HUES6 (cell line): ENCODE data around the gene ACAD11.

Experiments
- H3K27ac ChIP-seq: 2 replicates; pipeline ENCODE4 v1.7.0; 2013; ENCODE audit warnings: low read depth, mild to moderate bottlenecking, low read length, inconsistent platforms
- H3K27me3 ChIP-seq: 2 replicates; pipeline ENCODE4 v1.6.1; 2013; ENCODE audit warnings: low read length; ENCODE audit not compliant: control insufficient read depth, insufficient read depth
- H3K36me3 ChIP-seq: 2 replicates; pipeline ENCODE4 v1.6.1; 2013; ENCODE audit warnings: low read length; ENCODE audit not compliant: control insufficient read depth, insufficient read depth
- H3K4me1 ChIP-seq: 2 replicates; pipeline ENCODE4 v1.6.1; 2013; ENCODE audit warnings: low read length; ENCODE audit not compliant: control insufficient read depth, insufficient read depth
- H3K4me3 ChIP-seq: 2 replicates; pipeline ENCODE4 v1.5.1; 2013; ENCODE audit warnings: low read depth, low read length
- H3K9ac ChIP-seq: one replicate; pipeline ENCODE4 v1.6.1; 2013; ENCODE audit warnings: mild to moderate bottlenecking, low read length
- H3K9me3 ChIP-seq: 2 replicates; pipeline ENCODE4 v1.6.1; 2013; ENCODE audit warnings: low read depth, low read length; ENCODE audit not compliant: control insufficient read depth, insufficient read depth

ACAD11 gene

GRCh38 chr3:132665230-132665745, 5.7 kb upstream of the ACAD11 start:
- Histone ChIP-seq H3K9ac (no peak overlapping the region), H3K27me3 (no peaks in the 10 kb centered on the region), H3K4me3 (no peak overlapping the region), H3K9me3 (no peaks in the 10 kb centered on the region), H3K27ac (no peak overlapping the region), H3K4me1 (0 out of 2 replicates have a peak, but pooled peaks cover 6% of the 10 kb centered on the region), H3K36me3 (peaks cover 25% of the 10 kb centered on the region)

- H3K36me3 ChIP-seq, result peaks cover 11% of the 10 kb centered on the region
- H3K9ac ChIP-seq, result no peak overlapping the region
- no peaks in the 10 kb centered on the region for H3K4me1 ChIP-seq
- H3K9me3 ChIP-seq, result no peaks in the 10 kb centered on the region
- no peak overlapping the region for H3K27ac ChIP-seq
- H3K4me3 ChIP-seq, result no peak overlapping the region
- H3K27me3 ChIP-seq, result no peaks in the 10 kb centered on the region
Observed at GRCh38 chr3:132662212-132662611, 2.6 kb upstream of the ACAD11 start.

DNA sequence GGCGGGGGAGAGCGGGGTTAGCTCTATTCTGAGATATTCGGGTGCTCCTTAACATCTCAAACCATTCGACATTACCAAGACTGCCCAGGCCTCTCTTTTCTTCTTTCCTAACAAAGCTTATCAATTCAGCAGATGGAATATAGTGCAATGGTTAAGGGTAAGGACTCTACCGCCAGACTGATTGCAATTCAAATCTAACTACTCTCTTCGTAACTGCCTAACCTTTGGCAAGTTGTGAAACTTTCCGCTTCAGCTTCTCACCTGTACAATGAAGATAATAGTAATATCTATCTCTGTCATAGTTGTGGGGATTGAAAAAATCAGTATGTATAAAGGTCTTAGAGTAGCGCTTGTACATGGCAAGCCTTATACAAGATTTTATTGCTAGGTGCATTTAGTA, 1.5 kb upstream of the ACAD11 start:
- H3K36me3 ChIP-seq, result no peaks in the 10 kb centered on the region
- peak overlapping the region; percentile 92 for H3K4me3 ChIP-seq
- H3K9ac ChIP-seq, result peak overlapping the region; percentile 97
- no peak overlapping the region for H3K27ac ChIP-seq
- H3K4me1 ChIP-seq, result no peaks in the 10 kb centered on the region
- H3K9me3 ChIP-seq, result no peaks in the 10 kb centered on the region
- no peaks in the 10 kb centered on the region for H3K27me3 ChIP-seq

GRCh38 chr3:132660811-132661070, 1.1 kb upstream of the ACAD11 start:
- peak overlapping the region; percentile 97 for H3K9ac ChIP-seq
- no peaks in the 10 kb centered on the region for H3K9me3 ChIP-seq
- peak overlapping the region; percentile 63; the same call in 1 of the 2 replicates for H3K27ac ChIP-seq
- H3K27me3 ChIP-seq, result no peaks in the 10 kb centered on the region
- H3K4me3 ChIP-seq, result peak overlapping the region; percentile 92
- H3K4me1 ChIP-seq, result no peaks in the 10 kb centered on the region
- H3K36me3 ChIP-seq, result no peaks in the 10 kb centered on the region

- H3K9ac ChIP-seq, result peak within 1 kb of the TSS; percentile 97
- H3K27ac ChIP-seq, result peak within 1 kb of the TSS; percentile 63
- H3K4me3 ChIP-seq, result peak within 1 kb of the TSS; percentile 92
- no peaks in the 10 kb centered on the region for H3K9me3 ChIP-seq
- H3K27me3 ChIP-seq, result no peaks in the 10 kb centered on the region
- no peaks in the 10 kb centered on the region for H3K36me3 ChIP-seq
- no peaks in the 10 kb centered on the region for H3K4me1 ChIP-seq
Observed at GRCh38 chr3:132660052-132660810, 622 bp upstream of the ACAD11 start, which contains the start of gene UBA5. Gene UBA5 (plus strand): TSS chr3:132660329. CDS start chr3:132660538, 209 bp downstream.

GRCh38 chr3:132659000-132659364, 627 bp downstream of the ACAD11 start:
- H3K27me3 ChIP-seq, result no peaks in the 10 kb centered on the region
- no peak overlapping the region for H3K27ac ChIP-seq
- H3K4me1 ChIP-seq, result no peaks in the 10 kb centered on the region
- H3K4me3 ChIP-seq, result peak overlapping the region; percentile 92
- H3K9me3 ChIP-seq, result no peaks in the 10 kb centered on the region
- no peaks in the 10 kb centered on the region for H3K36me3 ChIP-seq
- H3K9ac ChIP-seq, result peak overlapping the region; percentile 97

DNA sequence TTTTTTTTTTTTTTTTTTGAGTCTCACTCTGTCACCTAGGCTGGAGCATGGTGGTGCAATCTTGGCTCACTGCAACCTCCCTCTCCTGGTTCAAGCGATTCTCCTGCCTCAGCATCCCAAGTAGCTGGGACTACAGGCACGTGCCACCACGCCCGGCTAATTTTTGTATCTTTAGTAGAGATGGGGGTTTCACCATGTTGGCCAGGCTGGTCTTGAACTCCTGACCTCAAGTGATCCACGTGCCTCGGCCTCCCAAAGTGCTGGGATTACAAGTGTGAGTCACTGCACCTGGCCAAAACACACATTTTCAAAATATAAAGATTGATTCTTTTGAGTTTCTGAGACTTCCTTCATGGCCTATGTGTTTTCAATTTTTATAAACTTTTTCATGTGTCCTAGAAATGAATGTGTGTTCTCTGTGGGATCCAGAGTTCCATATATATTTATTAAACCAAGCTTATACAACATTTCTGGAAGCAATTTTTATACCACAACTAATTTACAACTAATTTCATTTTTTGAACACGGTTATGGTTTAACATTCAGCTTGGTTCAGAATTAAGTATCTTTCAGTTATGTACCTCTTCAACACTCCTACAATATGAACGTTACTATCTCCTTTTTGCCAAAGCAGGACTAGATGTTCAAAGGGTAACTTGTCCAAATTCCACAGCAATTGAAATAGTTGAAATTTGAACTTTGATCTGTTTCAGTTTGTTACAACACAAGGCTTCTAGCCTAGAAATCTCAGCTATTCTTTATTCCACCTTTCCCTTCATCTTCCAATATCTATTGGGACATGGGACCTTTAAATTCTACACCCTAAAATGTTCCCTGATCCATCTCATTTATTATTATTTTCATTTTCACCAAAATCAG, 1.5 kb downstream of the ACAD11 start:
- peak overlapping the region; percentile 92 for H3K4me3 ChIP-seq
- H3K4me1 ChIP-seq, result no peaks in the 10 kb centered on the region

GRCh38 chr3:132655471-132655870, 4.1 kb downstream of the ACAD11 start:
- H3K36me3 ChIP-seq, result no peaks in the 10 kb centered on the region
- H3K4me3 ChIP-seq, result no peak overlapping the region
- no peaks in the 10 kb centered on the region for H3K27me3 ChIP-seq
- H3K9me3 ChIP-seq, result no peaks in the 10 kb centered on the region
- no peak overlapping the region for H3K27ac ChIP-seq
- H3K4me1 ChIP-seq, result no peaks in the 10 kb centered on the region
- no peak overlapping the region for H3K9ac ChIP-seq

More for the DNA sequence above, 1.5 kb downstream of the ACAD11 start:
- Histone ChIP-seq H3K27me3 (no peaks in the 10 kb centered on the region), H3K36me3 (no peaks in the 10 kb centered on the region), H3K27ac (no peak overlapping the region), H3K9me3 (no peaks in the 10 kb centered on the region), H3K9ac (no peak overlapping the region)

GRCh38 chr3:132654721-132655120, 4.9 kb downstream of the ACAD11 start:
- H3K36me3 ChIP-seq, result no peaks in the 10 kb centered on the region
- H3K4me1 ChIP-seq, result no peaks in the 10 kb centered on the region
- H3K4me3 ChIP-seq, result no peak overlapping the region
- H3K9ac ChIP-seq, result no peak overlapping the region
- no peaks in the 10 kb centered on the region for H3K9me3 ChIP-seq
- no peak overlapping the region for H3K27ac ChIP-seq
- no peaks in the 10 kb centered on the region for H3K27me3 ChIP-seq

- no peak overlapping the region for H3K9ac ChIP-seq
- H3K27ac ChIP-seq, result no peak overlapping the region
- H3K4me3 ChIP-seq, result no peak overlapping the region
- H3K36me3 ChIP-seq, result no peaks in the 10 kb centered on the region
- H3K4me1 ChIP-seq, result no peaks in the 10 kb centered on the region
- no peaks in the 10 kb centered on the region for H3K27me3 ChIP-seq
- no peaks in the 10 kb centered on the region for H3K9me3 ChIP-seq
Observed at GRCh38 chr3:132654190-132654589, 5.4 kb downstream of the ACAD11 start.

GRCh38 chr3:132652640-132653270, 6.9 kb downstream of the ACAD11 start:
- no peaks in the 10 kb centered on the region for H3K4me1 ChIP-seq
- no peak overlapping the region for H3K27ac ChIP-seq
- no peaks in the 10 kb centered on the region for H3K36me3 ChIP-seq
- no peak overlapping the region for H3K4me3 ChIP-seq
- H3K27me3 ChIP-seq, result no peaks in the 10 kb centered on the region
- no peaks in the 10 kb centered on the region for H3K9me3 ChIP-seq
- H3K9ac ChIP-seq, result no peak overlapping the region
